ENCODE data around the gene OR10A4. TPM values are rescaled to one million over a fixed set of nuclear protein-coding genes. Genes with fewer than 3 reads are reported as not detected.
"Not testable (repeated sequence)": the region's sequence is repeated elsewhere in the genome, so short reads cannot be mapped to it uniquely, and the experiment has no call there.

The OR10A4 gene
- total RNA-seq, 2 donors from 2014 or later: not detected

DNA sequence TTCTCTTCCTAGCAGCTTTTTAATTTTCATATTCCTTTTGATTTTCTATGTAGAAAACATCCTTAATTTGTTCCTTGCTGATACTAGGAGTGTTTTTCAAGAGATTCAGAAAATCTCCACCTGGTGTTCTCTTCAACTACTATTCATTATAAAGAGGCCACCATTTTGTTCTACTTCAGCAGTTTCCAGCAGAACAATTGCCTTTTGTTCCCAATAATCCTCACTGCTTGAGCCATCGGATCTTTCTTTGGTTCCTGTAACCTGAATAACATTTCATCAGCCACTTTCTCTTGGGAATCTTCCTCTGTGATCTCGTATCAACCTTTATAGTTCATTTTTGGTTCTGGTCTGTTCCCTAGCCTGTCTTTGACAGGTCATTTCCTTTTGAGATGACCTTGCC, 32.8 kb upstream of the OR10A4 start:
- Histone ChIP-seq H3K27ac (no peak overlapping the region), H3K27me3 (no peaks in the 10 kb centered on the region), H3K4me3 (no peak overlapping the region), H3K9me3 (no peaks in the 10 kb centered on the region), H3K4me1 (no peaks in the 10 kb centered on the region), H3K36me3 (replicated peaks in 1 of 2; ENCODE audit: insufficient read depth in 1 of 2, low read depth in 2 of 2) (no peaks in the 10 kb centered on the region)
- DNase-seq: no peak
- intact Hi-C loops (cut with DNase I): no loop called here
- TF ChIP-seq POLR2A (IDR thresholded peaks at IDR 0.05): no peak
- TF ChIP-seq, protein P1, sequence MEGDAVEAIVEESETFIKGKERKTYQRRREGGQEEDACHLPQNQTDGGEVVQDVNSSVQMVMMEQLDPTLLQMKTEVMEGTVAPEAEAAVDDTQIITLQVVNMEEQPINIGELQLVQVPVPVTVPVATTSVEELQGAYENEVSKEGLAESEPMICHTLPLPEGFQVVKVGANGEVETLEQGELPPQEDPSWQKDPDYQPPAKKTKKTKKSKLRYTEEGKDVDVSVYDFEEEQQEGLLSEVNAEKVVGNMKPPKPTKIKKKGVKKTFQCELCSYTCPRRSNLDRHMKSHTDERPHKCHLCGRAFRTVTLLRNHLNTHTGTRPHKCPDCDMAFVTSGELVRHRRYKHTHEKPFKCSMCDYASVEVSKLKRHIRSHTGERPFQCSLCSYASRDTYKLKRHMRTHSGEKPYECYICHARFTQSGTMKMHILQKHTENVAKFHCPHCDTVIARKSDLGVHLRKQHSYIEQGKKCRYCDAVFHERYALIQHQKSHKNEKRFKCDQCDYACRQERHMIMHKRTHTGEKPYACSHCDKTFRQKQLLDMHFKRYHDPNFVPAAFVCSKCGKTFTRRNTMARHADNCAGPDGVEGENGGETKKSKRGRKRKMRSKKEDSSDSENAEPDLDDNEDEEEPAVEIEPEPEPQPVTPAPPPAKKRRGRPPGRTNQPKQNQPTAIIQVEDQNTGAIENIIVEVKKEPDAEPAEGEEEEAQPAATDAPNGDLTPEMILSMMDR (IDR thresholded peaks at IDR 0.05): no peak
- 40 to 46% methylated on average over 2 of the region's 2 CpGs for WGBS, 2 donors
- ATAC-seq: no peak

DNA sequence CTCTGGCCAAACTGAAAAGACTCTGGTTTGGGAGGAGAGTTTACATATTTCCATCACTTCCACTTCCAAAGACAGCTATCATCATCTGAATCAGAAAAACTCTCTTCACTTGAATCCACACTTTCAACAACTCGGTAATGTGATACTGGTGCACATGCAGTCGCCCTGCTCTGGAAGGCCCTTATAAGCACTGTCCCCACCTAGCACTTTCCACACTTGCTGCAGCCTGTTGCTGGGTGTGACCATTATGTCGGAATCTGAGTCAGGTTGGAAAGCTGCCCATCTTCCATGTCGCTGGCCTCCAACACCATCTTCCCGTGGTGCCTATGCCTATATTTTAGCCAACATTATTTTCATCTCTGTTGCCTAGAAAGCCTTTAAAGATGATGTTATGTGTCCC, 32.1 kb upstream of the OR10A4 start:
- ATAC-seq (no peak), DNase-seq (no peak)
- no peak overlapping the region for H3K27ac ChIP-seq
- H3K9me3 ChIP-seq: no peaks in the 10 kb centered on the region
- WGBS, 2 donors: 80 to 91% methylated on average over 5 of the region's 5 CpGs
- no peak for TF ChIP-seq POLR2A (IDR thresholded peaks at IDR 0.05)
- TF ChIP-seq, protein P1 (IDR thresholded peaks at IDR 0.05): no peak
- H3K36me3 ChIP-seq (replicated peaks in 1 of 2; ENCODE audit: insufficient read depth in 1 of 2, low read depth in 2 of 2): no peaks in the 10 kb centered on the region
- no peaks in the 10 kb centered on the region for H3K27me3 ChIP-seq
- H3K4me3 ChIP-seq: no peak overlapping the region
- intact Hi-C loops (cut with DNase I): no loop called here
- no peaks in the 10 kb centered on the region for H3K4me1 ChIP-seq

DNA sequence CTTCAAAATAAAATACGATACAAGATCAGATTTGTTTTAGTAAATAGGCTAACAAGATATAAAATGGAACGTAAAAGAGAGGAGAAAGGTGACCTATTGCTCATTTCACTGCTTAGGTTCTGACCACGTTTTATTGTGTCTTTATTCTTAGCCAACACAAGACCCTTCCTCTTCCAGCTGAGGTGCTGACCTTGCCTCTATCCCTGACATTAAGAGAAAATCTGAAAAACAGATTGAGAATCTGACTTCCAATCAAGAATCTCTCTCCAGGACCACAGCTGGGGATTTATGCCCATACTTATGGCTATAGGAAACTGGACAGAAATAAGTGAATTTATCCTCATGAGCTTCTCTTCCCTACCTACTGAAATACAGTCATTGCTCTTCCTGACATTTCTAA, 31.0 kb upstream of the OR10A4 start, which contains the start of gene OR10A5:
Gene OR10A5 (plus strand): TSS at position 301 of the 400 bp plus-strand sequence. CDS start 0 bp downstream, at position 301.
- Histone ChIP-seq H3K4me3 (no peak within 1 kb of the TSS), H3K9me3 (no peaks in the 10 kb centered on the region), H3K27ac (no peak within 1 kb of the TSS), H3K4me1 (no peaks in the 10 kb centered on the region), H3K36me3 (replicated peaks in 1 of 2; ENCODE audit: insufficient read depth in 1 of 2, low read depth in 2 of 2) (no peaks in the 10 kb centered on the region), H3K27me3 (no peaks in the 10 kb centered on the region)
- intact Hi-C loops (cut with DNase I): no loop called here
- 49 to 64% methylated on average over 3 of the region's 3 CpGs for WGBS, 2 donors
- TF ChIP-seq POLR2A (IDR thresholded peaks at IDR 0.05): no peak
- TF ChIP-seq, protein P1 (IDR thresholded peaks at IDR 0.05): no peak
- no peak for ATAC-seq
- DNase-seq: no peak

DNA sequence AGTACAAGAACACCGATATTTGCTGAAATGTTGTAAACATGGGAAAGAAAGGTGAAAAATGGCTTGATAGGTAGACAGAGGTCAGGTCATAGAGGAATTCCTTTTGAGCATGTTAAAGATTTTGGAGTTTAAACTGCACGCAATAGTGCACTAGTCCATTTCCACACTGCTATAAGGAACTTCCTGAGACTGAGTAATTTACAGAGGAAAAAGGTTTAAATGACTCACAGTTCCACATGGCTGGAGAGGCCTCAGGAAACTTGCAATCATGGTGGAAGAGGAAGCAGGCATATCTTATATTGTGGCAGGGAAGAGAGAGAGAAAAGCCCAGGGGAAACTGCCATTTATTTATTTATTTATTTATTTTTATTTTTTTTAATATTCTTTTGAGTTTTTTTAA, 25.9 kb upstream of the OR10A4 start:
- Histone ChIP-seq H3K9me3 (no peaks in the 10 kb centered on the region), H3K27me3 (no peaks in the 10 kb centered on the region), H3K36me3 (replicated peaks in 1 of 2; ENCODE audit: insufficient read depth in 1 of 2, low read depth in 2 of 2) (no peaks in the 10 kb centered on the region), H3K4me1 (no peaks in the 10 kb centered on the region), H3K4me3 (no peak overlapping the region), H3K27ac (no peak overlapping the region)
- intact Hi-C loops (cut with DNase I): no loop called here
- DNase-seq (no peak), ATAC-seq (no peak)
- TF ChIP-seq, protein P1 (IDR thresholded peaks at IDR 0.05): no peak
- no peak for TF ChIP-seq POLR2A (IDR thresholded peaks at IDR 0.05)
- WGBS, 2 donors: 77 to 91% methylated on average over 2 of the region's 2 CpGs

DNA sequence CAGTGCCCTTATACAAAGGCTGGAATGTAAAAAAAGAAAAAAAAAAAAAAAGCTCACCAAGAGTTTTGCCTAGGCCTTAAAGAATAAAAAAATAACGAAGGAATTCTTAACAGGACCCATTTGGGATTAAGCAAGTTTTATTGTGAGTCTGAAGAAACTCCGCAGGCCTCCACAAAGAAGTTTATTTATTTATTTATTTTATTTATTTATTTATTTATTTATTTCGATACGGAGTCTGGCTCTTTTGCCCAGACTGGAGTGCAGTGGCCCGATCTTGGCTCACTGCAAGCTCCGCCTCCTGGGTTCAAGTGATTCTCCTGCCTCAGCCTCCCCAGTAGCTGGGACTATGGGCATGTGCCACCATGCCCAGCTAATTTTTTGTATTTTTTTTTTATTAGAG, 21.6 kb upstream of the OR10A4 start:
- intact Hi-C loops (cut with DNase I): not testable (repeated sequence)

More for the DNA sequence above, 21.6 kb upstream of the OR10A4 start:
- not testable (repeated sequence) for H3K27me3 ChIP-seq; H3K27ac ChIP-seq; H3K36me3 ChIP-seq (replicated peaks in 1 of 2; ENCODE audit: insufficient read depth in 1 of 2, low read depth in 2 of 2); H3K9me3 ChIP-seq; DNase-seq; ATAC-seq; H3K4me1 ChIP-seq; H3K4me3 ChIP-seq
- whole genome bisulfite sequencing, 2 donors: 93 to 94% methylated on average over 6 of the region's 6 CpGs
